Memory B cell (primary cell): ENCODE measurements around the gene MRPL20.
A peak's percentile ranks its signal among the peaks of the same experiment; 100 is the strongest.

Experiments used
- ATAC-seq: fragments of 150-1000 bp; cut with Tn5 transposase; 2 replicates; pipeline ENCODE4 v1.10.0; 2021; ENCODE audit warnings: low read depth, mild to moderate bottlenecking, moderate library complexity
- DNase-seq, 2 donors: peaks; one replicate each; pipeline ENCODE4 v3.0.0; 2022; ENCODE audit warnings: low spot score in 2 of 2
- H3K27ac Mint-ChIP-seq: one replicate; pipeline ENCODE4 v1.8.0; 2022; ENCODE audit warnings: mild to moderate bottlenecking, moderate library complexity, mixed read lengths
- H3K27me3 Mint-ChIP-seq: one replicate; pipeline ENCODE4 v1.8.0; 2022; ENCODE audit warnings: mixed read lengths
- H3K36me3 Mint-ChIP-seq: one replicate; pipeline ENCODE4 v1.8.0; 2022; ENCODE audit warnings: mild to moderate bottlenecking, mixed read lengths
- H3K4me1 Mint-ChIP-seq: one replicate; pipeline ENCODE4 v1.8.0; 2022; ENCODE audit warnings: mixed read lengths
- H3K4me3 Mint-ChIP-seq: one replicate; pipeline ENCODE4 v1.8.0; 2022; ENCODE audit warnings: mild to moderate bottlenecking, moderate library complexity, mixed read lengths
- H3K9me3 Mint-ChIP-seq: one replicate; pipeline ENCODE4 v1.8.0; 2022; ENCODE audit warnings: mixed read lengths

MRPL20 gene

GRCh38 chr1:1441002-1441888, 34.2 kb upstream of the MRPL20 start:
- Mint-ChIP-seq H3K27ac (no peak overlapping the region), H3K4me3 (no peak overlapping the region), H3K9me3 (no peaks in the 10 kb centered on the region), H3K36me3 (no peaks in the 10 kb centered on the region), H3K27me3 (peaks cover 5% of the 10 kb centered on the region), H3K4me1 (peaks cover 4% of the 10 kb centered on the region)
- DNase-seq (peak; percentile 49 to 68), ATAC-seq (peak; percentile 91)

- ATAC-seq (no peak), DNase-seq (no peak)
- Mint-ChIP-seq H3K9me3 (no peaks in the 10 kb centered on the region), H3K27me3 (peaks cover 6% of the 10 kb centered on the region), H3K36me3 (no peaks in the 10 kb centered on the region), H3K4me3 (no peak overlapping the region), H3K4me1 (peaks cover 5% of the 10 kb centered on the region), H3K27ac (no peak overlapping the region)
Observed at GRCh38 chr1:1440262-1441001, 33.3 kb upstream of the MRPL20 start.

GRCh38 chr1:1439546-1440261, 32.6 kb upstream of the MRPL20 start:
- DNase-seq (no peak), ATAC-seq (no peak)
- H3K27me3 Mint-ChIP-seq, result peaks cover 11% of the 10 kb centered on the region
- H3K27ac Mint-ChIP-seq, result no peak overlapping the region
- H3K4me3 Mint-ChIP-seq, result no peak overlapping the region
- no peaks in the 10 kb centered on the region for H3K9me3 Mint-ChIP-seq
- H3K4me1 Mint-ChIP-seq, result peaks cover 10% of the 10 kb centered on the region
- H3K36me3 Mint-ChIP-seq, result no peaks in the 10 kb centered on the region

- no peaks in the 10 kb centered on the region for H3K36me3 Mint-ChIP-seq
- no peaks in the 10 kb centered on the region for H3K9me3 Mint-ChIP-seq
- no peak for ATAC-seq
- no peak overlapping the region for H3K4me3 Mint-ChIP-seq
- H3K27ac Mint-ChIP-seq, result no peak overlapping the region
- DNase-seq, result no peak
- peaks cover 11% of the 10 kb centered on the region for H3K27me3 Mint-ChIP-seq
- peaks cover 10% of the 10 kb centered on the region for H3K4me1 Mint-ChIP-seq
Observed at GRCh38 chr1:1438531-1439381, 31.7 kb upstream of the MRPL20 start.

GRCh38 chr1:1437904-1438376, 30.8 kb upstream of the MRPL20 start:
- DNase-seq, result no peak
- Mint-ChIP-seq H3K9me3 (no peaks in the 10 kb centered on the region), H3K27me3 (peaks cover 12% of the 10 kb centered on the region), H3K27ac (no peak overlapping the region), H3K4me1 (peaks cover 10% of the 10 kb centered on the region), H3K36me3 (no peaks in the 10 kb centered on the region), H3K4me3 (no peak overlapping the region)
- no peak for ATAC-seq

GRCh38 chr1:1437033-1437903, 30.2 kb upstream of the MRPL20 start:
- ATAC-seq, result no peak
- no peak for DNase-seq

GRCh38 chr1:1436630-1437032, 29.5 kb upstream of the MRPL20 start:
- no peaks in the 10 kb centered on the region for H3K9me3 Mint-ChIP-seq
- DNase-seq (no peak), ATAC-seq (no peak)
- peaks cover 10% of the 10 kb centered on the region for H3K4me1 Mint-ChIP-seq
- H3K27ac Mint-ChIP-seq, result no peak overlapping the region
- H3K27me3 Mint-ChIP-seq, result peaks cover 15% of the 10 kb centered on the region
- no peaks in the 10 kb centered on the region for H3K36me3 Mint-ChIP-seq
- H3K4me3 Mint-ChIP-seq, result peak overlapping the region; percentile 54

More at GRCh38 chr1:1437033-1437903, 30.2 kb upstream of the MRPL20 start:
- no peak overlapping the region for H3K4me3 Mint-ChIP-seq
- H3K27ac Mint-ChIP-seq, result no peak overlapping the region
- H3K9me3 Mint-ChIP-seq, result no peaks in the 10 kb centered on the region
- H3K36me3 Mint-ChIP-seq, result no peaks in the 10 kb centered on the region
- H3K27me3 Mint-ChIP-seq, result peaks cover 15% of the 10 kb centered on the region
- peaks cover 10% of the 10 kb centered on the region for H3K4me1 Mint-ChIP-seq

- Mint-ChIP-seq H3K27ac (no peak overlapping the region), H3K4me1 (peaks cover 10% of the 10 kb centered on the region), H3K4me3 (peak overlapping the region; percentile 54), H3K36me3 (no peaks in the 10 kb centered on the region), H3K9me3 (no peaks in the 10 kb centered on the region), H3K27me3 (peaks cover 15% of the 10 kb centered on the region)
- DNase-seq (no peak), ATAC-seq (peak; percentile 3)
Observed at GRCh38 chr1:1435911-1436629, 29.0 kb upstream of the MRPL20 start.

GRCh38 chr1:1435106-1435903, 28.2 kb upstream of the MRPL20 start, which contains the start of gene VWA1:
TSS of gene VWA1 (plus strand) at chr1:1435690. CDS start at chr1:1435749, 59 bp downstream.
- Mint-ChIP-seq H3K4me1 (peaks cover 8% of the 10 kb centered on the region), H3K9me3 (no peaks in the 10 kb centered on the region), H3K4me3 (peak within 1 kb of the TSS; percentile 64), H3K36me3 (no peaks in the 10 kb centered on the region), H3K27me3 (peaks cover 12% of the 10 kb centered on the region), H3K27ac (no peak within 1 kb of the TSS)
- ATAC-seq, result peak; percentile 83
- DNase-seq, result peak; percentile 56 to 75

GRCh38 chr1:1434824-1435105, 27.7 kb upstream of the MRPL20 start:
- peaks cover 8% of the 10 kb centered on the region for H3K4me1 Mint-ChIP-seq
- ATAC-seq (no peak), DNase-seq (no peak)
- no peak overlapping the region for H3K27ac Mint-ChIP-seq
- peaks cover 14% of the 10 kb centered on the region for H3K27me3 Mint-ChIP-seq
- peak overlapping the region; percentile 64 for H3K4me3 Mint-ChIP-seq
- H3K36me3 Mint-ChIP-seq, result no peaks in the 10 kb centered on the region
- H3K9me3 Mint-ChIP-seq, result no peaks in the 10 kb centered on the region

- no peak for DNase-seq
- H3K27ac Mint-ChIP-seq, result no peak overlapping the region
- ATAC-seq, result peak; percentile 30
Observed at GRCh38 chr1:1434131-1434823, 27.2 kb upstream of the MRPL20 start.

More at GRCh38 chr1:1434131-1434823, 27.2 kb upstream of the MRPL20 start:
- no peaks in the 10 kb centered on the region for H3K36me3 Mint-ChIP-seq
- H3K27me3 Mint-ChIP-seq, result peaks cover 14% of the 10 kb centered on the region
- H3K9me3 Mint-ChIP-seq, result no peaks in the 10 kb centered on the region
- no peak overlapping the region for H3K4me3 Mint-ChIP-seq
- H3K4me1 Mint-ChIP-seq, result peaks cover 8% of the 10 kb centered on the region
